Measurements from ENCODE around the gene DDX23.

DDX23 gene

DNA sequence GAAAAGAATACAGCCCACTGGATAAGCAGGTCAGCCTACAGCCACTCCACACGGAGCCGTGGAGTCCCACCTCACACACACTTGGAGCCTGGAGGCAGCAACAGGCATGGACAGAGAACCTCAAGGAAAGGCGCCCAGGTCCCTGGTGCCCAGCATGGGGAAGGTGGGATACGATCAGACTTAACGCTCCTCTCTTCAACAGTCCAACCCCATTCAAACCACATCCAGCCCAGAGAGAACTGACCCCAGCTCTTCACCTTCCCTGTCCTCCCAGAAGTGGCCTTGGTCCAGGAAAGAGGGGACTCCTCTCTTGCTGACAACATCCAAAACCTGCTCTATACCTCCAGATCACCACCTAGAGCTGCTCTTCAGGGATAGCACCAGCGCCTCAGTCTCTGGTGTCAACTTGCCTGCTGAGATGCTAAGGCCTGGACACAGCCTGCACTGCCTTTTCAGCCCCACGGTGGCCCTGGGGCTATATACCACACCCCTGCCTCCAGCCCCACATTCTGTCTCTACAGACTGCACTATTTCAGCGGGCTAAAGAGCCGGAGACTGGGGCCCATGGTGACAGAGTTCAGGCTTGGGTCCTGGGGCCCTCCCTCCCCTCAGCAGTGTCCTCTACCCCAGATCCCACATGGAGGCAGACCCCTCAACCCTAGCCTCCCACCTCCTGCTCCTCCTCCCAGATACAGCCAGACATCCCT lies 70.1 kb downstream of the DDX23 start:
- no peak for DNase-seq (ENCODE audit: low read depth, low spot score)
- H3K9me3 ChIP-seq (ENCODE audit: low read depth, low read length), result no peaks in the 10 kb centered on the region
- TF ChIP-seq EZH2 (IDR thresholded peaks at IDR 0.05), result no peak
- no peak for TF ChIP-seq FOXP2 (optimal IDR thresholded peaks at IDR 0.05; ENCODE audit: control extremely low read depth, extremely low read length, insufficient read depth)
- no peak for TF ChIP-seq POLR2AphosphoS5 (IDR thresholded peaks at IDR 0.05; ENCODE audit: borderline replicate concordance, low read depth, low read length)
- no peak overlapping the region for H3K9ac ChIP-seq (ENCODE audit: insufficient read length)
- H3K4me3 ChIP-seq, result no peak overlapping the region
- H3K36me3 ChIP-seq (ENCODE audit: insufficient read depth, low read length), result no peaks in the 10 kb centered on the region
- H3K27ac ChIP-seq, result no peak overlapping the region

DNA sequence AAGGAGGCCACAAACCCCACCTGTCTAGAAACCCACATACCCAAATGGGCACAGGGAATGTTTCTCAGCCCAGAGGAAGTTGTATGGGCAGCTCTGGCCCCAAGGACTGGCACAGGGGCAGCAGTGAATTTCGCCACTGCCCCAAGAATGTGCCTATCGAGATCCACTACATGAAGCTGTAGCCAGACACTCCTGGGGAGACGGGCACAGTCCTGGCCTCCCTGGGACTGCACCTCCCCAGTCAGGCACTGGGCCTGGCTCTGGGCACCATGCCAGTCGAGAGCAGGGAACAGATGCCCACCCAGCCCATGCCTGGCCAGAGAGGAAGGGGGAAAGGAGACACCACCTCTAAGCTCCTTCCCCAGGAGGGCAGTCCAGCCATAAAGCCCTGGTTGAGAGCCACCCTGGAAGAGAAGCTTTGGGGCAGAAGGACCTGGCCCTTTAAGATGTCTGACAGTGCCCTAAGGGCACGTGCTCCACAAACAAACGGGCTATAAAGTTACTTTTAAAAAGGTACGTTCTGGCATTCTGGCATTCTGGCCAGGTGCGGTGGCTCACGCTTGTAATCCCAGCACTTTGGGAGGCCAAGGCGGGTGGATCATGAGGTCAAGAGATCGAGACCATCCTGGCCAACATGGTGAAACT lies 71.5 kb downstream of the DDX23 start:
- Histone ChIP-seq H3K9ac (ENCODE audit: insufficient read length) (no peak overlapping the region), H3K36me3 (ENCODE audit: insufficient read depth, low read length) (no peaks in the 10 kb centered on the region), H3K9me3 (ENCODE audit: low read depth, low read length) (no peaks in the 10 kb centered on the region), H3K4me3 (no peak overlapping the region), H3K27ac (no peak overlapping the region)
- no peak for DNase-seq (ENCODE audit: low read depth, low spot score)
- no peak for TF ChIP-seq POLR2AphosphoS5 (IDR thresholded peaks at IDR 0.05; ENCODE audit: borderline replicate concordance, low read depth, low read length)
- no peak for TF ChIP-seq FOXP2 (optimal IDR thresholded peaks at IDR 0.05; ENCODE audit: control extremely low read depth, extremely low read length, insufficient read depth)
- no peak for TF ChIP-seq EZH2 (IDR thresholded peaks at IDR 0.05)

GRCh38 chr12:48779869-48780268 lies 72.1 kb downstream of the DDX23 start:
- H3K36me3 ChIP-seq (ENCODE audit: insufficient read depth, low read length), result no peaks in the 10 kb centered on the region
- TF ChIP-seq POLR2AphosphoS5 (IDR thresholded peaks at IDR 0.05; ENCODE audit: borderline replicate concordance, low read depth, low read length), result no peak
- no peak for TF ChIP-seq FOXP2 (optimal IDR thresholded peaks at IDR 0.05; ENCODE audit: control extremely low read depth, extremely low read length, insufficient read depth)
- TF ChIP-seq EZH2 (IDR thresholded peaks at IDR 0.05), result no peak
- no peak overlapping the region for H3K4me3 ChIP-seq
- DNase-seq (ENCODE audit: low read depth, low spot score), result no peak
- H3K27ac ChIP-seq, result no peak overlapping the region
- no peak overlapping the region for H3K9ac ChIP-seq (ENCODE audit: insufficient read length)
- no peaks in the 10 kb centered on the region for H3K9me3 ChIP-seq (ENCODE audit: low read depth, low read length)
